ENCODE measurements around the gene CORO1C. TPM values are rescaled to one million over a fixed set of nuclear protein-coding genes. Genes with fewer than 3 reads are reported as not detected.
"Not testable (repeated sequence)": the region's sequence is repeated elsewhere in the genome, so short reads cannot be mapped to it uniquely, and the experiment has no call there.

Gene CORO1C
- total RNA-seq, 1 donor from 2014 or later, result 380 TPM

GRCh38 chr12:108755481-108755880 lies 24.2 kb upstream of the CORO1C start:
- Mint-ChIP-seq H3K9me3 (ENCODE audit: unreplicated experiment) (no peaks in the 10 kb centered on the region), H3K4me3 (ENCODE audit: unreplicated experiment) (no peak overlapping the region), H3K36me3 (ENCODE audit: low read depth, unreplicated experiment) (no peaks in the 10 kb centered on the region), H3K27ac (ENCODE audit: unreplicated experiment) (no peak overlapping the region), H3K27me3 (ENCODE audit: unreplicated experiment) (peaks cover 2% of the 10 kb centered on the region), H3K4me1 (ENCODE audit: unreplicated experiment) (peaks cover 5% of the 10 kb centered on the region)
- TF ChIP-seq CTCF (IDR thresholded peaks at IDR 0.05; ENCODE audit: unreplicated experiment), result no peak
- DNase-seq (ENCODE audit: low spot score), result no peak

GRCh38 chr12:108753976-108754375 lies 22.7 kb upstream of the CORO1C start:
- H3K27ac Mint-ChIP-seq (ENCODE audit: unreplicated experiment), result no peak overlapping the region
- no peak for TF ChIP-seq CTCF (IDR thresholded peaks at IDR 0.05; ENCODE audit: unreplicated experiment)
- no peak for DNase-seq (ENCODE audit: low spot score)
- H3K4me3 Mint-ChIP-seq (ENCODE audit: unreplicated experiment), result no peak overlapping the region
- H3K9me3 Mint-ChIP-seq (ENCODE audit: unreplicated experiment), result no peaks in the 10 kb centered on the region
- peaks cover 5% of the 10 kb centered on the region for H3K4me1 Mint-ChIP-seq (ENCODE audit: unreplicated experiment)
- peaks cover 2% of the 10 kb centered on the region for H3K27me3 Mint-ChIP-seq (ENCODE audit: unreplicated experiment)
- H3K36me3 Mint-ChIP-seq (ENCODE audit: low read depth, unreplicated experiment), result no peaks in the 10 kb centered on the region

- Mint-ChIP-seq H3K27ac (ENCODE audit: unreplicated experiment) (no peak overlapping the region), H3K4me1 (ENCODE audit: unreplicated experiment) (peaks cover 5% of the 10 kb centered on the region), H3K9me3 (ENCODE audit: unreplicated experiment) (no peaks in the 10 kb centered on the region), H3K36me3 (ENCODE audit: low read depth, unreplicated experiment) (peaks cover 1% of the 10 kb centered on the region), H3K27me3 (ENCODE audit: unreplicated experiment) (peaks cover 2% of the 10 kb centered on the region), H3K4me3 (ENCODE audit: unreplicated experiment) (no peak overlapping the region)
- no peak for DNase-seq (ENCODE audit: low spot score)
- TF ChIP-seq CTCF (IDR thresholded peaks at IDR 0.05; ENCODE audit: unreplicated experiment), result no peak
Measured at GRCh38 chr12:108752387-108752786, 21.1 kb upstream of the CORO1C start.

GRCh38 chr12:108751821-108752220 lies 20.5 kb upstream of the CORO1C start:
- Mint-ChIP-seq H3K36me3 (ENCODE audit: low read depth, unreplicated experiment) (peaks cover 3% of the 10 kb centered on the region), H3K27ac (ENCODE audit: unreplicated experiment) (no peak overlapping the region), H3K27me3 (ENCODE audit: unreplicated experiment) (peaks cover 2% of the 10 kb centered on the region), H3K4me3 (ENCODE audit: unreplicated experiment) (no peak overlapping the region), H3K9me3 (ENCODE audit: unreplicated experiment) (no peaks in the 10 kb centered on the region), H3K4me1 (ENCODE audit: unreplicated experiment) (peaks cover 5% of the 10 kb centered on the region)
- no peak for DNase-seq (ENCODE audit: low spot score)
- no peak for TF ChIP-seq CTCF (IDR thresholded peaks at IDR 0.05; ENCODE audit: unreplicated experiment)

GRCh38 chr12:108751003-108751402 lies 19.7 kb upstream of the CORO1C start:
- not testable (repeated sequence) for H3K4me3 Mint-ChIP-seq (ENCODE audit: unreplicated experiment); H3K27ac Mint-ChIP-seq (ENCODE audit: unreplicated experiment); H3K36me3 Mint-ChIP-seq (ENCODE audit: low read depth, unreplicated experiment); H3K27me3 Mint-ChIP-seq (ENCODE audit: unreplicated experiment); DNase-seq (ENCODE audit: low spot score); H3K9me3 Mint-ChIP-seq (ENCODE audit: unreplicated experiment); H3K4me1 Mint-ChIP-seq (ENCODE audit: unreplicated experiment)

- Mint-ChIP-seq H3K4me3 (ENCODE audit: unreplicated experiment) (no peak overlapping the region), H3K27ac (ENCODE audit: unreplicated experiment) (no peak overlapping the region), H3K4me1 (ENCODE audit: unreplicated experiment) (no peaks in the 10 kb centered on the region), H3K9me3 (ENCODE audit: unreplicated experiment) (no peaks in the 10 kb centered on the region), H3K36me3 (ENCODE audit: low read depth, unreplicated experiment) (peaks cover 3% of the 10 kb centered on the region), H3K27me3 (ENCODE audit: unreplicated experiment) (peaks cover 2% of the 10 kb centered on the region)
- DNase-seq (ENCODE audit: low spot score), result no peak
- TF ChIP-seq CTCF (IDR thresholded peaks at IDR 0.05; ENCODE audit: unreplicated experiment), result no peak
Measured at GRCh38 chr12:108750526-108750925, 19.2 kb upstream of the CORO1C start.
